Lower lobe of right lung (tissue), 2 donors: ENCODE measurements around the gene SUSD2. TPM values are rescaled to one million over a fixed set of nuclear protein-coding genes. Genes with fewer than 3 reads are reported as not detected.
A peak's percentile ranks its signal among the peaks of the same experiment; 100 is the strongest.

Experiments used
- ATAC-seq, 2 donors: fragments of 200-7000 bp; cut with Tn5 transposase; one replicate each; pipeline ENCODE4 v1.9.1; 2020 to 2022; ENCODE audit warnings: mild to moderate bottlenecking in 2 of 2, moderate library complexity in 2 of 2
- DNase-seq: peaks from one replicate; pipeline ENCODE4 v3.0.0-alpha.2; 2020
- H3K27ac ChIP-seq: fragments of 200-600 bp; one replicate; pipeline ENCODE4 v1.8.0; 2022
- H3K27me3 ChIP-seq: fragments of 200-600 bp; one replicate; pipeline ENCODE4 v1.8.0; 2022; ENCODE audit warnings: low read depth
- H3K36me3 ChIP-seq: fragments of 200-600 bp; one replicate; pipeline ENCODE4 v1.8.0; 2022; ENCODE audit warnings: mild to moderate bottlenecking
- H3K4me1 ChIP-seq: fragments of 200-600 bp; one replicate; pipeline ENCODE4 v1.8.0; 2022
- H3K4me3 ChIP-seq: fragments of 200-600 bp; one replicate; pipeline ENCODE4 v1.8.0; 2022; ENCODE audit warnings: mild to moderate bottlenecking
- H3K9me3 ChIP-seq: fragments of 200-600 bp; one replicate; pipeline ENCODE4 v1.8.0; 2022
- CTCF ChIP-seq: fragments of 200-600 bp; IDR thresholded peaks from one replicate; pipeline ENCODE4 v1.8.0; 2022; ENCODE audit warnings: antibody characterized with exemption, mild to moderate bottlenecking
- intact Hi-C: fragments of 100-400 bp; cut with DNase I; formaldehyde crosslinking; loops from one replicate; pipeline ENCODE4 v1.11.0; 2022
- total RNA-seq: library from RNA; stranded (reverse); fragmentation: NEBNext Ultra II Directional; extraction: Animal tissue kit (Norgen Biotek cat#: 25700); gene quantifications from one replicate; pipeline ENCODE4 v1.2.1, GENCODE V29; 2021
- donor health status: DM: no; HTN: yes; CAD: no; lungs with severe emphysema.

SUSD2 gene
- total RNA-seq, 1 donor from 2014 or later = 200 TPM

GRCh38 chr22:24231706-24232105, 50.4 kb downstream of the SUSD2 start:
- no peaks in the 10 kb centered on the region for H3K4me1 ChIP-seq
- H3K27ac ChIP-seq = no peak overlapping the region
- H3K4me3 ChIP-seq = no peak overlapping the region
- TF ChIP-seq CTCF = no peak
- H3K36me3 ChIP-seq = no peaks in the 10 kb centered on the region
- H3K27me3 ChIP-seq = no peaks in the 10 kb centered on the region
- ATAC-seq = peak; percentile 5 to 18
- intact Hi-C loops = no loop called here
- no peaks in the 10 kb centered on the region for H3K9me3 ChIP-seq
- DNase-seq = no peak

- Histone ChIP-seq H3K27me3 (no peaks in the 10 kb centered on the region), H3K9me3 (no peaks in the 10 kb centered on the region), H3K4me1 (no peaks in the 10 kb centered on the region), H3K4me3 (no peak overlapping the region), H3K27ac (no peak overlapping the region), H3K36me3 (no peaks in the 10 kb centered on the region)
- intact Hi-C loops = no loop called here
- ATAC-seq = peak; percentile 6 to 10
- TF ChIP-seq CTCF = no peak
- DNase-seq = no peak
Observed at GRCh38 chr22:24232124-24232523, 50.8 kb downstream of the SUSD2 start.

- ATAC-seq = peak in 1 of 2 donors; percentile 20
Observed at GRCh38 chr22:24232725-24233124, 51.4 kb downstream of the SUSD2 start.

GRCh38 chr22:24233235-24233634, 51.9 kb downstream of the SUSD2 start:
- intact Hi-C loops = no loop called here
- Histone ChIP-seq H3K36me3 (no peaks in the 10 kb centered on the region), H3K27ac (no peak overlapping the region), H3K4me1 (no peaks in the 10 kb centered on the region), H3K27me3 (no peaks in the 10 kb centered on the region), H3K4me3 (no peak overlapping the region), H3K9me3 (no peaks in the 10 kb centered on the region)
- TF ChIP-seq CTCF = no peak
- no peak for DNase-seq
- peak in 1 of 2 donors; percentile 4 for ATAC-seq

More at GRCh38 chr22:24232725-24233124, 51.4 kb downstream of the SUSD2 start:
- no peak overlapping the region for H3K27ac ChIP-seq
- DNase-seq = no peak
- intact Hi-C loops = no loop called here
- H3K36me3 ChIP-seq = no peaks in the 10 kb centered on the region
- H3K4me3 ChIP-seq = no peak overlapping the region
- TF ChIP-seq CTCF = no peak
- no peaks in the 10 kb centered on the region for H3K4me1 ChIP-seq
- no peaks in the 10 kb centered on the region for H3K27me3 ChIP-seq
- no peaks in the 10 kb centered on the region for H3K9me3 ChIP-seq

GRCh38 chr22:24233816-24234215, 52.5 kb downstream of the SUSD2 start:
- TF ChIP-seq CTCF = no peak
- H3K27ac ChIP-seq = no peak overlapping the region
- H3K27me3 ChIP-seq = no peaks in the 10 kb centered on the region
- no peak overlapping the region for H3K4me3 ChIP-seq
- DNase-seq (no peak), ATAC-seq (no peak)
- H3K36me3 ChIP-seq = no peaks in the 10 kb centered on the region
- intact Hi-C loops = no loop called here
- no peaks in the 10 kb centered on the region for H3K4me1 ChIP-seq
- no peaks in the 10 kb centered on the region for H3K9me3 ChIP-seq

GRCh38 chr22:24235315-24235714, 54.0 kb downstream of the SUSD2 start:
- H3K36me3 ChIP-seq = no peaks in the 10 kb centered on the region
- no peaks in the 10 kb centered on the region for H3K9me3 ChIP-seq
- no peak overlapping the region for H3K27ac ChIP-seq
- no peak for ATAC-seq
- H3K27me3 ChIP-seq = no peaks in the 10 kb centered on the region
- H3K4me1 ChIP-seq = no peaks in the 10 kb centered on the region
- intact Hi-C loops = no loop called here
- no peak for TF ChIP-seq CTCF
- no peak for DNase-seq
- H3K4me3 ChIP-seq = no peak overlapping the region
